Muscle of leg (tissue), 9 donors: ENCODE measurements around the gene KIF20A. TPM values are rescaled to one million over a fixed set of nuclear protein-coding genes. Genes with fewer than 3 reads are reported as not detected.

ENCODE experiments used
- polyA plus RNA-seq, 8 donors: library from polyadenylated mRNA; unstranded; fragments of 120-200 nt; gene quantifications; one replicate each; pipeline versions ENCODE4 v1.2.1 to v1.2.3, GENCODE V29; 2013; ENCODE audit warnings: inconsistent platforms in 1 of 8, low replicate concordance in 1 of 8; ENCODE audit not compliant: insufficient read length in 8 of 8, insufficient read depth in 1 of 8
- total RNA-seq: library from RNA; stranded (reverse); fragments of 120-200 nt; gene quantifications from one replicate; pipeline ENCODE4 v1.2.4, GENCODE V29; 2013

Gene KIF20A
- total and polyA plus RNA-seq, 9 donors: 15.4 to 36.6 (median 22.1) TPM

Other genes starting within 250 kb of the KIF20A start
- 18.5 TPM for gene FAM13B, start 146.0 kb upstream of the KIF20A start, total RNA-seq
- 10 to 100 TPM; 16.4 to 25.8 (median 20.0) TPM for gene FAM13B, start 146.0 kb upstream of the KIF20A start, polyA plus RNA-seq
- gene WNT8A, start 95.1 kb upstream of the KIF20A start, total RNA-seq: not detected
- gene WNT8A, start 95.1 kb upstream of the KIF20A start, polyA plus RNA-seq: under 1 TPM in 2 of 8 donors, not detected in 6; 0.08 to 0.36 TPM
- gene NME5, start 39.7 kb upstream of the KIF20A start, total RNA-seq: 0.44 TPM
- gene NME5, start 39.7 kb upstream of the KIF20A start, polyA plus RNA-seq: 1 to 10 TPM in 2 of 8 donors, under 1 TPM in 6; 0.53 to 1.2 (median 0.65) TPM
- 37.1 TPM for gene BRD8, start 482 bp upstream of the KIF20A start, total RNA-seq
- gene BRD8, start 482 bp upstream of the KIF20A start, polyA plus RNA-seq: 10 to 100 TPM; 39.3 to 61.4 (median 47.2) TPM
- 32.8 TPM for gene CDC23, start 34.2 kb downstream of the KIF20A start, total RNA-seq
- gene CDC23, start 34.2 kb downstream of the KIF20A start, polyA plus RNA-seq: 10 to 100 TPM; 31.1 to 37.6 (median 34.4) TPM
- gene GFRA3, start 95.5 kb downstream of the KIF20A start, total RNA-seq: 1.9 TPM
- 10 to 100 TPM in 1 of 8 donors, 1 to 10 TPM in 7; 2.4 to 18.2 (median 7.3) TPM for gene GFRA3, start 95.5 kb downstream of the KIF20A start, polyA plus RNA-seq
- gene CDC25C, start 152.7 kb downstream of the KIF20A start, total RNA-seq: 4.0 TPM
- gene CDC25C, start 152.7 kb downstream of the KIF20A start, polyA plus RNA-seq: 1 to 10 TPM; 3.0 to 5.3 (median 3.9) TPM
- 25.8 TPM for gene FAM53C, start 159.2 kb downstream of the KIF20A start, total RNA-seq
- gene FAM53C, start 159.2 kb downstream of the KIF20A start, polyA plus RNA-seq: 10 to 100 TPM; 31.5 to 38.8 (median 35.6) TPM
- 54.4 TPM for gene KDM3B, start 173.6 kb downstream of the KIF20A start, total RNA-seq
- 10 to 100 TPM; 44.0 to 65.9 (median 55.7) TPM for gene KDM3B, start 173.6 kb downstream of the KIF20A start, polyA plus RNA-seq